ENCODE results near the gene NR6A1.

NR6A1 gene

DNA sequence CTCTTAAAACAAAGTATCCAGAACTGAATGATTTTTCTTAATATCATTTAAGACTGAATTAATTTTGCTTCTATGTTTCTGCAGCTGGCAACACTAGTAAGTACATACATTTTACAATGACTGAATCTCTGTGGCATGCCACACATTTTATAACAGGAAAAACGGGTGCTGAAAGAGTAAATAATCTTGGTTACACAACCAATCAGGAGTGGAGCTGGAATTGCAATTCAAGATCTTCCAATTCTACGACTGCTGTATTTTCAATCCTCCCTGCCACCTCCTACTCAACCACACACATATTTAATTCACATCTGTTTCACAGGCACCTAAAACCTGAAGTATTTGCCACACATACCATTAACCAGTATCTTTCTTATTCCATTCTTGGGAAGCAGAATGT lies 211.2 kb downstream of the NR6A1 start:
- intact Hi-C loops (cut with DNase I; ENCODE audit: low total_unique reads), result no loop called here
- TF ChIP-seq, protein P1, sequence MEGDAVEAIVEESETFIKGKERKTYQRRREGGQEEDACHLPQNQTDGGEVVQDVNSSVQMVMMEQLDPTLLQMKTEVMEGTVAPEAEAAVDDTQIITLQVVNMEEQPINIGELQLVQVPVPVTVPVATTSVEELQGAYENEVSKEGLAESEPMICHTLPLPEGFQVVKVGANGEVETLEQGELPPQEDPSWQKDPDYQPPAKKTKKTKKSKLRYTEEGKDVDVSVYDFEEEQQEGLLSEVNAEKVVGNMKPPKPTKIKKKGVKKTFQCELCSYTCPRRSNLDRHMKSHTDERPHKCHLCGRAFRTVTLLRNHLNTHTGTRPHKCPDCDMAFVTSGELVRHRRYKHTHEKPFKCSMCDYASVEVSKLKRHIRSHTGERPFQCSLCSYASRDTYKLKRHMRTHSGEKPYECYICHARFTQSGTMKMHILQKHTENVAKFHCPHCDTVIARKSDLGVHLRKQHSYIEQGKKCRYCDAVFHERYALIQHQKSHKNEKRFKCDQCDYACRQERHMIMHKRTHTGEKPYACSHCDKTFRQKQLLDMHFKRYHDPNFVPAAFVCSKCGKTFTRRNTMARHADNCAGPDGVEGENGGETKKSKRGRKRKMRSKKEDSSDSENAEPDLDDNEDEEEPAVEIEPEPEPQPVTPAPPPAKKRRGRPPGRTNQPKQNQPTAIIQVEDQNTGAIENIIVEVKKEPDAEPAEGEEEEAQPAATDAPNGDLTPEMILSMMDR (IDR thresholded peaks at IDR 0.05), result no peak
- Histone ChIP-seq H3K9me3 (no peaks in the 10 kb centered on the region), H3K4me1 (no peaks in the 10 kb centered on the region), H3K36me3 (no peaks in the 10 kb centered on the region), H3K27ac (no peak overlapping the region), H3K4me3 (no peak overlapping the region), H3K27me3 (no peaks in the 10 kb centered on the region)
- no peak for DNase-seq

- TF ChIP-seq, protein P1 (IDR thresholded peaks at IDR 0.05), result no peak
- H3K4me1 ChIP-seq, result no peaks in the 10 kb centered on the region
- intact Hi-C loops (cut with DNase I; ENCODE audit: low total_unique reads), result no loop called here
Measured at GRCh38 chr9:124558777-124559470, 212.2 kb downstream of the NR6A1 start.

GRCh38 chr9:124557895-124558294 lies 213.2 kb downstream of the NR6A1 start:
- Histone ChIP-seq H3K36me3 (no peaks in the 10 kb centered on the region), H3K9me3 (no peaks in the 10 kb centered on the region), H3K27me3 (no peaks in the 10 kb centered on the region), H3K27ac (no peak overlapping the region), H3K4me1 (no peaks in the 10 kb centered on the region), H3K4me3 (no peak overlapping the region)
- intact Hi-C loops (cut with DNase I; ENCODE audit: low total_unique reads), result no loop called here
- TF ChIP-seq, protein P1 (IDR thresholded peaks at IDR 0.05), result no peak
- no peak for DNase-seq

More at GRCh38 chr9:124558777-124559470, 212.2 kb downstream of the NR6A1 start:
- Histone ChIP-seq H3K27me3 (no peaks in the 10 kb centered on the region), H3K9me3 (no peaks in the 10 kb centered on the region), H3K27ac (no peak overlapping the region), H3K36me3 (no peaks in the 10 kb centered on the region), H3K4me3 (no peak overlapping the region)
- DNase-seq, result no peak

DNA sequence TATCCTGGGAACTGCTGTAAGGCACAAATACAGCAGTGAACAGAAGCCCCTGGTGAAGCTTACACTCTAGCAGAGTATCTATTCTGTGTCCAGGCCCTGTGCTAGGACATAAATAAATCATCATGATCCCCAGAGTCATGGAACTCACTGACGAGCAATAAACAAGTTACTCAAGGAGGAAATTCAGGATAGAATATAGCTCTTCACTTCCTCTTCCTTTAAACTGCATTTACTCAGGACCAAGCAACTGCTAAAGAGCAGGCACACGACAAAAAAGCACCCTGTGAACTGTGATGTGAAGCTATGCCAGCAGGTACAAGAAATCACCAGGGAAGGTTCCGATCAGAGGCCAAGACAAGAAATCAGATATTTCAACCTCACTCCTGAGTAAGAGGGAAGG lies 216.1 kb downstream of the NR6A1 start:
- Histone ChIP-seq H3K36me3 (no peaks in the 10 kb centered on the region), H3K27ac (no peak overlapping the region), H3K9me3 (no peaks in the 10 kb centered on the region), H3K4me3 (no peak overlapping the region), H3K4me1 (no peaks in the 10 kb centered on the region), H3K27me3 (no peaks in the 10 kb centered on the region)
- intact Hi-C loops (cut with DNase I; ENCODE audit: low total_unique reads), result no loop called here
- DNase-seq, result no peak
- TF ChIP-seq, protein P1 (IDR thresholded peaks at IDR 0.05), result no peak

- TF ChIP-seq, protein P1 (IDR thresholded peaks at IDR 0.05), result no peak
- H3K27ac ChIP-seq, result no peak overlapping the region
- H3K4me3 ChIP-seq, result no peak overlapping the region
- no peaks in the 10 kb centered on the region for H3K36me3 ChIP-seq
- no peaks in the 10 kb centered on the region for H3K9me3 ChIP-seq
- no peak for DNase-seq
- H3K27me3 ChIP-seq, result no peaks in the 10 kb centered on the region
- intact Hi-C loops (cut with DNase I; ENCODE audit: low total_unique reads), result no loop called here
- H3K4me1 ChIP-seq, result no peaks in the 10 kb centered on the region
Measured at GRCh38 chr9:124553738-124554137, 217.4 kb downstream of the NR6A1 start.

GRCh38 chr9:124552273-124552605 lies 218.9 kb downstream of the NR6A1 start:
- no peaks in the 10 kb centered on the region for H3K27me3 ChIP-seq
- H3K4me1 ChIP-seq, result no peaks in the 10 kb centered on the region
- DNase-seq, result no peak
- intact Hi-C loops (cut with DNase I; ENCODE audit: low total_unique reads), result no loop called here
- H3K36me3 ChIP-seq, result no peaks in the 10 kb centered on the region
- H3K9me3 ChIP-seq, result no peaks in the 10 kb centered on the region
- no peak overlapping the region for H3K4me3 ChIP-seq
- no peak overlapping the region for H3K27ac ChIP-seq
- TF ChIP-seq, protein P1 (IDR thresholded peaks at IDR 0.05), result no peak

All from tibial artery (tissue), 4 donors.